Measurements from ENCODE around the gene IL13RA1.
"Not testable (repeated sequence)": the region's sequence is repeated elsewhere in the genome, so short reads cannot be mapped to it uniquely, and the experiment has no call there.

The IL13RA1 gene

GRCh38 chrX:118726887-118727685, at the start of gene IL13RA1:
Gene IL13RA1 (plus strand): TSS chrX:118727606. CDS start chrX:118727639, 33 bp downstream.
- DNase-seq = peak; percentile 84

- no peak for DNase-seq
These were observed 48.1 kb upstream of the IL13RA1 start for GRCh38 chrX:118679290-118679689.

GRCh38 chrX:118682258-118683014, 45.0 kb upstream of the IL13RA1 start:
- DNase-seq = no peak

- DNase-seq = no peak
These were observed 42.0 kb upstream of the IL13RA1 start for GRCh38 chrX:118685393-118685792.

- DNase-seq = no peak
These were observed 38.5 kb upstream of the IL13RA1 start for GRCh38 chrX:118688935-118689334.

GRCh38 chrX:118693843-118694242, 33.6 kb upstream of the IL13RA1 start:
- no peak for DNase-seq

GRCh38 chrX:118694638-118695037, 32.8 kb upstream of the IL13RA1 start:
- DNase-seq = no peak

- DNase-seq = no peak
These were observed 28.8 kb upstream of the IL13RA1 start for GRCh38 chrX:118698516-118699170.

- no peak for DNase-seq
These were observed 24.7 kb upstream of the IL13RA1 start for GRCh38 chrX:118702741-118703140.

GRCh38 chrX:118706681-118707080, 20.7 kb upstream of the IL13RA1 start:
- DNase-seq = no peak

- no peak for DNase-seq
These were observed 12.9 kb upstream of the IL13RA1 start for GRCh38 chrX:118714521-118714920.

GRCh38 chrX:118715917-118716316, 11.5 kb upstream of the IL13RA1 start:
- DNase-seq = not testable (repeated sequence)

- not testable (repeated sequence) for DNase-seq
These were observed 10.6 kb upstream of the IL13RA1 start for GRCh38 chrX:118716833-118717232.

GRCh38 chrX:118717678-118718391, 9.6 kb upstream of the IL13RA1 start:
- DNase-seq = no peak

- no peak for DNase-seq
These were observed 8.7 kb upstream of the IL13RA1 start for GRCh38 chrX:118718737-118719136.

- DNase-seq = no peak
These were observed 7.2 kb upstream of the IL13RA1 start for GRCh38 chrX:118720058-118720707.

- DNase-seq = no peak
These were observed 4.0 kb upstream of the IL13RA1 start for GRCh38 chrX:118723376-118723775.

GRCh38 chrX:118724365-118724764, 3.0 kb upstream of the IL13RA1 start:
- DNase-seq = no peak

GRCh38 chrX:118724775-118725174, 2.6 kb upstream of the IL13RA1 start:
- DNase-seq = no peak

- no peak for DNase-seq
These were observed 1.0 kb upstream of the IL13RA1 start for GRCh38 chrX:118726396-118726795.

- DNase-seq = peak; percentile 56
These were observed 407 bp downstream of the IL13RA1 start for GRCh38 chrX:118727686-118728339.

Data from left hindlimb (tissue), 1 donor.